T47D (cell line): ENCODE measurements around the gene FOXB1.

Source experiments
- DNase-seq, 2 experiments: peaks; one replicate each; pipeline versions ENCODE4 v3.0.0 to v3.0.0-alpha.2; 2011 to 2012; ENCODE audit warnings: low read depth in 1 of 2, low spot score in 1 of 2
- JUND ChIP-seq: IDR thresholded peaks from 2 replicates; pipeline ENCODE4 v1.6.1; 2012; ENCODE audit warnings: low read depth
- in situ Hi-C: cut with HindIII; loops from 2 replicates; pipeline ENCODE4 v1.10.0; 2016; ENCODE audit warnings: low sequenced_read_pairs, low pct_unique_long_range_greater_than_20kb

FOXB1 gene

DNA sequence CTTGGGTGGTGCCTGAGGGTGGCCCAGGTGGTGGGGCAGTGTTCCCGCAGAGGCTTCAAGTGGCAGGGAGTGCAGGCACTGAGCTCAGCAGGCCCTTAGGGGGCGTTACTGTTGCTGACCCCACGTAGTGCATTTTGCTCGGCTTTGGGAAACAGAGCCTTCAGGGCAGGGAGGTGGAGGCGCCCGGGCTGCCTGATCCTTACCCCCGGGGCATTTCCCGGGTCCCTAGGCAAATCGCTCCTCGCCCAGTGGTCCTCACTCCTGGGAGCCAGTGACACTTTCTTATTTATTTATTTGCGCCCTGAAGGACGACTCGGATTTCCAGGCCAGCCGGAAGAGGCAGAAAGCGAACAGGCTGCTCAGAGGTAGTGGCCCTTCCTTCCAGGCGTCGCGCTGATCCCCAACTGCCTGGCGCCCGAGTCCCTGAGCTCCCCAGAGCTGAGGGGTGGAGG, 10.1 kb upstream of the FOXB1 start:
- DNase-seq, result no peak
- no peak for TF ChIP-seq JUND
- in situ Hi-C loops, result no loop called here

DNA sequence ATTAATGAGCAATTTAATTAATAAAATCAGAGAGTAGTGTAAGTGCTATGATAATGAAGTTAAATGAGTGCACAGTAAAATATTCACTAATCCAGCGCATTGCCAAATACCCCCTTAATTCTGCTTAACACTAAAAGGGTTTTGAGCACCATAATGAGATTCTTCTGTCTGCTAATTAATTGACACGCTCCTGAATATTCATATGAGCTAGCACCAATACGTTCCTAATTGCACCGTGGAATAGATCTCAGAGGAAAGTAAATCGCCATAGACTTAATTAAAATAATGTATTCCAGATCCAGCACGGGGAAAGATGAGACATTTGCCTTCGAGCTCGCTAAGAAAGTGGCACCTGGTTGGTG, 9.6 kb upstream of the FOXB1 start:
- in situ Hi-C loops, result no loop called here
- no peak for DNase-seq
- TF ChIP-seq JUND, result no peak

DNA sequence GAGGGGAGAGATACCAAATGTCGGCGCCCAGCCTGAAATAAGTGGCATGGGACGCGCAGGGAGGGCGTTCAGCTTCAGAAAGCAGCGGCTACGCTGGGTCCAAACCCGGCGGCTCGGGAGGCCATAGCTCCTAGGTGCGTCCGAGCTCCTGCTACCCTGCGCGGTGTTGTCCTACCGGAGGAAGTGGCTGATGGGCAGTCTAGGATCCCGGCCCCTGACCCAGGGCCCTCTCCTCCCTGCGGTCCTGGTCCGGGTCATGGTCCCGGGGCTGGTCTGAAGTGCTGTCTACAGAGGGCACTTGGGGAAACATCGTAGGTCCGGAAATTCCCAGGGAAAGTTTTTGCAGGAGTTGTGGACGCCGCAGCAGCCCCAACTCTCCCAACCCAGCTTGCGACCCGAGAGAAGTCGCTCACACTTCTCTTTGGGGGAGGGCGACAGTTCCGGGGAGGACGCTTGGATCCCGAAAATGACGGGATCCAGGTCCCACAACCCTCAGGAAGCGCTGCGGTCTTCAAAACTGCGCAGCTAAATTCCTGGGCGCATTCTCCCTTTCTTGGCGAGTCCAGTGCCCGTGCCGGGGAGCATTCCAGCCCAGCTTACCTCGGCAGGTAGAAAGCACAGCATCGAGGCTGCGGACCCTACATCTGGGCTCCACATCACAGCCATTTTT, 9.1 kb upstream of the FOXB1 start:
- no peak for DNase-seq
- TF ChIP-seq JUND, result no peak

DNA sequence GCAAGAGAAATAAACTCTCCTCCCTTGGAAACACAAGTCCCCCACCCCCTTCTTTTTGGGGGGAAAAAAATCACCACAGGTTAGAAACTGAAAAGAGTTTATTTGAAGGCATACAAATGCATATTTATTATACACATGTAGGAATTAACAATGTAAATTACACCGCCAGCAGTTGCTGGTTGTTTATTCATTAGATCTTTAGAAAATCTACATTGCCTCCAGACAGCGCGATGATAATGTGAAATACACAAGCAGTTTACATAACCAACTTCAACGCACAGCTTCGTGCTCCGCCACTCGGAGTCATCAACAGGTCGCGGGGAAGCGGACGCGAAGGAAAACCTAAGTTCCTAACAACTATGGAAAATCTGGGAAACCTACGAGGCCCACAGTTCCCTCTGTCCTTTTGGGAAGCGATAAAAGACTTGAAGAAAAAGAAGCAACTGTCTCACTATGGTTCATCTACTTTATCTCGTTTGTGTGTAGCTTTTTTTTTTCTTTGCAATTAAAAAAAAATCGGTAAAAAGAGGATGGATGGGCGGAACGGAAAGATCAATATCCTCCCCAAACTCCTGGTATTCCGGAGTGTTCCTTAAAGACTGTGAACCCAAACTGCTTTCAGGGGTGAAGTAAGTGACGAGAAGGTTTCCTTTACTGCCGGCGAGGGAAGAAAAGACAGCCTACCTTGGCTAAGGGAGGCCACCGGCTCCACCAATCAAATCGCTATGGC, 8.4 kb upstream of the FOXB1 start:
- DNase-seq, result no peak
- TF ChIP-seq JUND, result no peak
- in situ Hi-C loops, result no loop called here

More for the DNA sequence above, 9.1 kb upstream of the FOXB1 start:
- in situ Hi-C loops, result no loop called here

DNA sequence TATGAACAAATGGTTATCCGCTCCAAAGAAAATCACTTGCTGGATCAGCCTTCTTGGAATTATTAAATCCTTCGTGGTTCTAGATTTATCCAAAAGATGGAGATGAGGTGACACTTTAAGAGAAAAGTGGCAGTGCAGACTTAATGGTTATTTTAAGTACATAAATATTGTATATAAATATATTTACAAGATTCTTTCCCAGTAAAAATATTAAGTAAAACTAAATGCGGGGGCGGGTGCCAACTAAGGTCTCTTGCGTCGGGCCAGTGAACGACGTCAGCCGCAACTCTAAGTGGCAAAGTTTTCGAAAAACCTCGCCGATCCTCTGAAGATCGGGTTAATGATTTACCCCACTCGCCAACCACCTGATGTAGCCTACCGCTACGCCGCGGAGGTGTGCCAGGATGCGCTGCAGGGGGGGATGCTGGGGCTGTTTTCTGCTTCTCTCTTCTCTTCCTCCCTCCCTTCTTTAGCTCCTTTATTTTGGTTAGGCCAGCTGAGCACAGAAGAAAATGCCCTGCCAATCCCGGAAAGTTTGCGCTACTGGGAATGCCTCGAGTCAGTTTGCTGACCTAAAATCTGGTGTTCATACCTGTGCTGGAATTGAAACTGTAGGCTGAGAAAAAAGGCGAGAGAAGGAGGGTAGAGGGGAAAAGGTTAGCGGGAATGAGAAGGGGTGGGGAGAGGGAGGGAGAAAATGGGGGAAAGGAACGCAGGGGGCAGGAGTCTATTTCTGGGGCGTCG, 7.6 kb upstream of the FOXB1 start:
- TF ChIP-seq JUND, result no peak
- no peak for DNase-seq
- in situ Hi-C loops, result no loop called here

DNA sequence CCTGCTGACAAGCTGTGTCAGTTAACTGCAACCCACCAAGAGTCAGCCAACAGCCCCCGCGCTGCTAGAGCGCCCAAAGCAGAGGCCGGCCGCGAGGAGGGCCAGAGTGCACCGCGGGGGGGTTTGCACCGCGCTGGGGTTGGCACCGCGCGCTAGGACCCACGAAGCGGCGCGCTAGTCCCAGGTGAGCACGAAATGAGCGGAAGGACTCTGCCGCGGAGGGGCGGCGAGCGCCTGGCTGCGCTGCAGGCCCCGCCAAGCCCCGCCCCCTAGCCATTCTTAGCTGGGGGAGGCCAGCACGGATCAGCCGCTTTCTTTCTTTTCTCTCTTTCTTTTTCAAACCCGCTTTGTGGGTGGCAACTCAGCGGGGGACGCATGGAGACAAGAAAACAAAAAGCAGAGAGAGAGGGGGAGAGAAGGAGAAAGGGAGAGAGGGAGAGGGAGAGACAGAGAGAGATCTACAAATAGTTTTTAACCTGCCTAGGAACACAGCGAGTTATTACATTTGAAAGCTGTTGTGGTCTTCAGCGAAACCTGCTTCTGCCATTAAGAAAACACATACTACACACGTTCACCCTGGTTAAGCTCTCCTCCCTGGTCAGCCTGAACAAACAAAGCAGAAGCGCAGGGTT, 6.9 kb upstream of the FOXB1 start:
- TF ChIP-seq JUND, result no peak
- no peak for DNase-seq
- in situ Hi-C loops, result no loop called here

DNA sequence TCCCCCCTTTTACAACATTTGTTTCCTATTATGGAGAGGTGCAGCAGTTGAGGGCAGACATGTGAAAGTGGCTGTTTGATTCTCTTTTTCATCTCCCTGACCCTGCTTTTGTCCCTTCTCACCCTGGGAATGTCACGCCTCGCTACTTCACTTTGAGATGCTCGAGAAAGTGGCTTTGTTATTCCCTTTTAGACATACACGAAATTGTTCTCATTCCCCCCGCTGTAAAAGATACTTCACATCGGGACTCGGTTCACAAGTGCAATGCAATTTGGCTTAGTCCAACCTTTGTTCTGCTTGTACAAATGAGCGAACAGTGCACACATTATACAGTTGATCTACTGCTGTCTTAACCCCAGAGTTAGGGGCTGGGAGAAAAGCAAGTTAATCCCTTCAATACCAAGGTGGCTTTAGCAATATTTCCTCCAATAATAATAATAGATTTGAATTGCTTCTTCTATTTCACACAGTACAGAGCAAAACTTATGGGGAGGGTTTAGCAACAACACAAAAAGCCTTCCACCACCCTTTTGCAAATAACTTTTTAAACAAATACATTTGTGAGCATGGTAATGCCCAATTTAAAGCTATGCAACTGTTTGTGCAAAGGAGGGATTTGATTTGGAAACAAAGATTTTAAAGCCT, 5.7 kb upstream of the FOXB1 start:
- no peak for TF ChIP-seq JUND
- in situ Hi-C loops, result no loop called here
- DNase-seq, result no peak

DNA sequence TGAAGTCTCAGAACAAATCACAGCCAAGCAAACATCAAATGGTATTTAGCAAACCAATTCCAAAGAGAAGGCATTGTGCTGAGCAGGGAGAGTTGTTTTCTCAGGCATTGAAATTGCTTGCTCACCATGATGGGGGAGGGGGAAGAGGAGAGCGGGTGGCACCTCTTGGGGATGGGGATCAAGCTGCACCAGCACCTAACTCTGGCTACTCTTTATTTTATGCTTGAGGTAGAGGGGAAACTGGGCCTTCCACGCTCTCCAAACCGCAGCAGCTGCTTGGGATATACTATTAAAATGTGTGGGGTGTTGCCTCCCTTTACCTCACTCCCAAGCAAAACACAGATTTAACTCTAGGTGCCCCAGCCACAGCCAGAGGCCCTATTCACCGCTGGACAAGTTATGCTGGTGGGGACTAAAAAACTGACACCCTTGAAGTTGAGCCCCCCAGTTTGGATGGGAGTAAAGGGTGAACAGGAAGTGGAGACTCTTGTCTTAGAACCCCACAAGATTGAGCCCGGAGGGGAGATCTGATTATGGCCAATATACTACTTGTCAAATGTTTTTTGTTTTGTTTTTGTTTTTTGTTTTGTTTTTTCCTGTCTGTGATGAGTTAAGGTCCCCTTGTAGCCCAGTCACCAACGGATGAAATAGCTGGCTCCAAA, 5.0 kb upstream of the FOXB1 start:
- in situ Hi-C loops, result no loop called here
- DNase-seq, result no peak
- no peak for TF ChIP-seq JUND

DNA sequence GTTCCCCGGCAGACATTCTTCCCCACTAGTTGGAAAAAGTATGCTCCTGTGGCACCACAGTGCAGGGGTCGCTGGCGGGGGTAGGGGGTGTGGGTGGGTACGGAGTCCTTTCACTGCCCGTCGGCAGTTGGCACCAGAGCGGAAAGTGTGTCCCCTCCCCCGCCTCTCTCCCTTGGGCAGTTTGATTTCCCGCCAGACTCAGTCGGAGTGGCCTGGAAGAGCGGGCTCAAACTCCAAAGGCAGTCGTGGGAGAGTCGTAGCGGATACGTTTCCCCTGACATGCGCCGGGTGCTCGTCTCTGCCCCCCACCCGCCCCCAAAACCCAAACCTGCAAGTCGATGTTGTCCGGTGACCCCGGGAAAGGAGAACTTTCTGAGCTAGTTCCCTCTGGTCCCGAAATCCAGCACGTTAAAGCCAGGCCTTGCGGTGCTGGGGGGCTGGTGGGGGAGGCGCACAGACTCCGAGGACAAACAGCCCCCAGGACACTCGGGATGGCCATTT, 4.4 kb upstream of the FOXB1 start:
- no peak for TF ChIP-seq JUND
- no peak for DNase-seq
- in situ Hi-C loops, result no loop called here

DNA sequence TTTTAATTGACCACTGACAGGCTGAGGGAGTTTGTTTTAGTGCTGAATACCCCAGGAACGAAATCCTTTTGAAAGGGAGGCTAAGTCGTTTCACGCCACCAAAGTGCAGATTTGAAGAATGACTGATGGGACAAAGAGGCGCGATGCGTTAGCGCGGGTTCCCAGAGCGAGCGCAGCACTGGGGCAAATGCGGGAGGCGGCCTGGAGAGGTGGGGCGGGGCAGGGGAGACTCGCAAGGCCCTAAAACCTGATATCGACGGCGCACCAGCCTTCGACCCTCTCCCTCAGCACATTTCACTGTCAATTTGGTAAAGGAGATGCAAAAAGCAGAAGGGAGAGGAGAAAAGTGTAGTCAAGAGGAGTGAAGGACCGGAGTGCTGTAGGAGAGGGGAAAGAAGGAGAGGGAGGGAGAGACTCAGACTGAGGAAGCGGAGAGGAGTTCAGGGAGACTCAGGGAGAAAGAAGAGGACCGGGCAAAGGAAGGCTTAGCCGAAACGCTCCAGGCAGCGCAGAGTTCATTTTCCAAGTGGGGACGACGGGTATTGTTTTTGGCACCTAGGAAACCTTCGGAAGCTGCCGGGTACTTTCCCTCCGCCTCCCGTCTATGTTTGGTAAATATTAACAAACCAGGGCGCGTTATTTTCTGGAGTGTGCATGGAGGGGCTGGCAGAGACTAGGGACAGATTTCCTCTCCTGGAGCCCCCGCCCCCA, 3.8 kb upstream of the FOXB1 start:
- TF ChIP-seq JUND, result no peak
- in situ Hi-C loops, result no loop called here
- peak in 1 of 2 experiments; percentile 20 for DNase-seq
